ENCODE results near the gene RHOB.
A peak's percentile ranks its signal among the peaks of the same experiment; 100 is the strongest.

Gene RHOB

DNA sequence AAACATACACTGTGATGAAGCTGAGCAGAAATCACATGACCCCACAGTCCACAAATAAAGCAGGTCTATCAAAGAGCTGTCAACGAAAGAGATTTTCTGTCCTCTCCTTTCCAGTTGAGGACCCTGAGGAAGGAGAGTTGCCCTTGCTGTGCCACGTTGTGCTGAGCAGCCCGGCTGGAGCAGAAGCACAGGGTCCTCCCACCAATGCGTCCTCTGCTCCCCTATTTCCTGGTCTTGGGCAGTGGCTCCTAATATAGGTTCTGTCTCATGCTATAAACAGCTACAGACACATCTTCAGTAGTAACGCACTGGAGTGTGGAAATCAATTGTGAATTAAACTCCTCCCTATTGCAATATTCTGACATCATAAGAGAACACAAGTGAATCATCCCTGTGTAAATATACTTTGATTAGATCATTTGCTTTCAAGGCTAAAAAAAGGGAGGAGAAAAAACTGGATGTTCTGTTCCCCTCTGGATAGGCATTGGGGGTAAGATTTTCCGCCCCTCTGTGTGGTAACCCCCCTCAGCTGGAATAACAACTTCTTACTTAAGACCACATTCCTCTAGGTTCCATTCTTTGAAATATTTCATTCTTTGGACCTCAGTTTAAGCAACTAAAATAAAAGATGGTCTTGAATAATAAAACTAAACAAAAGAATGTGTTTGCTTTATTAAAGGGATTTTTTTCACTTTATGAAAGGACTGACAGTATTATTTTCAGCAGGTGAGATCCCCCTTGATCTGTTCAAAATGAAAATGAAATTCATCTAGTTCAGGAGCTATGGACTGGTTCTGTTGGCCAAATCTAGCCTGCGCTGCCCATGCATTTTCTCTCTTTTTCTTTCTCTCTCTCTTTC lies 8.3 kb upstream of the RHOB start:
- peaks cover 0 to 1% of the 10 kb centered on the region in 2 donors for H3K4me1 Mint-ChIP-seq
- H3K36me3 Mint-ChIP-seq: no peaks in the 10 kb centered on the region
- no peak overlapping the region for H3K4me3 Mint-ChIP-seq
- peaks cover 29% of the 10 kb centered on the region in 2 donors for H3K27me3 Mint-ChIP-seq
- no peaks in the 10 kb centered on the region for H3K9me3 Mint-ChIP-seq
- no peak overlapping the region for H3K27ac Mint-ChIP-seq
- DNase-seq (no peak), ATAC-seq (replicated peaks) (no peak)

DNA sequence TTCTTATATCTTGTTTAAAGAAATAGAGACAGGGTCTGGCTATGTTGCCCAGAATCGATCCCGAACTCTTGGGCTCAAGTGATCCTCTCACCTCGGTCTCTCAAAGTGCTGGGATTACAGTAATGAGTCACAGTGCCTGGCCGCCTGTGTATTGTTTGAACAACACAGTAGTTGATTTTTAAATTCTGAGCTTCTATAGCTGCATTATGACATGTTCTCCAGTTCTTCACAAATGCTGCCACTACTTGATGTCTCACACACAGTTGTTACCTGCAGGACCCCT lies 7.7 kb upstream of the RHOB start:
- H3K36me3 Mint-ChIP-seq: no peaks in the 10 kb centered on the region
- no peak overlapping the region for H3K4me3 Mint-ChIP-seq
- DNase-seq: no peak
- no peaks in the 10 kb centered on the region for H3K9me3 Mint-ChIP-seq
- ATAC-seq (replicated peaks): no peak
- H3K4me1 Mint-ChIP-seq: peaks cover 0 to 1% of the 10 kb centered on the region in 2 donors
- H3K27ac Mint-ChIP-seq: no peak overlapping the region
- H3K27me3 Mint-ChIP-seq: peaks cover 26 to 29% of the 10 kb centered on the region in 2 donors

DNA sequence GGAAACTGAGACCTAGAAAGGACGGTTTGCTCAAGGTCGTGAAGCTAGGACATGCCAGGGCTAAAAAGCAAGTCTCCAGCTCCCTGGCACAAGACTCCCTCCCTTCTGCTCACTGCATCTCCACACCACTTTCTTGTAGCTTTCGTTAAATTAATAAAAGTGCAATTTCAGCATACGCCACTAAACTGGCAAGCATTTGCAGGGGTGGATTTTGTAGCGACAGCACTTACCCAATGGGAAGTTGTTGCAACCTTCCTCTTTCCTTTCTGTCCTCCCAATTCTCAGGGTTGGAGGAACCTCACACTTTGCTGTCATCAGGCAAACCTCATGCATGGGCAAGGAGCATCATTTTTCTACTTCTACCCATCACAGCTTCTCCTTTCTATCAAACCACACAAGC lies 7.4 kb upstream of the RHOB start:
- Mint-ChIP-seq H3K36me3 (no peaks in the 10 kb centered on the region), H3K27ac (no peak overlapping the region), H3K9me3 (no peaks in the 10 kb centered on the region), H3K4me1 (peaks cover 0 to 1% of the 10 kb centered on the region in 2 donors), H3K27me3 (peaks cover 24 to 29% of the 10 kb centered on the region in 2 donors), H3K4me3 (no peak overlapping the region)
- ATAC-seq (replicated peaks) (no peak), DNase-seq (no peak)

DNA sequence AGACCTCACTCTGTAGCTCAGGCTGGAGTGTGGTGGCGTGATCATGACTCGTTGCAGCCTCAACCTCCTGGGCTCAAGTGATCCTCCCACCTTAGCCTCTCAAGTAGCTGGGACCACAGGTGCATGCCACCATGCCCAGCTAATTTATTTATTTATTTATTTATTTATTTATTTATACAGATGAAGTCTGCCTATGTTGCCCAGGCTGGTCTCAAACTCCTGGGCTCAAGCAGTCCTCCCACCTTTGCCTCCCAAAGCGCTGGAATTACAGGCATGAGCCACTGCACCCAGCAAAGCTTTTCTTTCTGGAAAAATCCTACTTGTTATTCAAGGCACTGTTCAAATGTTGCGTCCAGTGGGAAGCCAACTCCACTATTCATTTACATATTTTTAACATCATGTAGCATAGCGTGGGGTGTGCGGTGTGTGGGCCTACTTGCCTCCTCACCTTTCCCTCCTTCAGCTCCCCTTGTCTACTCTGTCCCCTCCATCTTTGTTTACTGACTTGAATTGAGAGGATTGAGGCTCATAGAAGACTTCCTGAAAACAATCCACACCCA lies 6.8 kb upstream of the RHOB start:
- DNase-seq (no peak), ATAC-seq (replicated peaks) (no peak)
- H3K4me1 Mint-ChIP-seq: peaks cover 0 to 1% of the 10 kb centered on the region in 2 donors
- H3K4me3 Mint-ChIP-seq: no peak overlapping the region
- no peaks in the 10 kb centered on the region for H3K9me3 Mint-ChIP-seq
- no peak overlapping the region for H3K27ac Mint-ChIP-seq
- H3K36me3 Mint-ChIP-seq: no peaks in the 10 kb centered on the region
- peaks cover 25 to 26% of the 10 kb centered on the region in 2 donors for H3K27me3 Mint-ChIP-seq

DNA sequence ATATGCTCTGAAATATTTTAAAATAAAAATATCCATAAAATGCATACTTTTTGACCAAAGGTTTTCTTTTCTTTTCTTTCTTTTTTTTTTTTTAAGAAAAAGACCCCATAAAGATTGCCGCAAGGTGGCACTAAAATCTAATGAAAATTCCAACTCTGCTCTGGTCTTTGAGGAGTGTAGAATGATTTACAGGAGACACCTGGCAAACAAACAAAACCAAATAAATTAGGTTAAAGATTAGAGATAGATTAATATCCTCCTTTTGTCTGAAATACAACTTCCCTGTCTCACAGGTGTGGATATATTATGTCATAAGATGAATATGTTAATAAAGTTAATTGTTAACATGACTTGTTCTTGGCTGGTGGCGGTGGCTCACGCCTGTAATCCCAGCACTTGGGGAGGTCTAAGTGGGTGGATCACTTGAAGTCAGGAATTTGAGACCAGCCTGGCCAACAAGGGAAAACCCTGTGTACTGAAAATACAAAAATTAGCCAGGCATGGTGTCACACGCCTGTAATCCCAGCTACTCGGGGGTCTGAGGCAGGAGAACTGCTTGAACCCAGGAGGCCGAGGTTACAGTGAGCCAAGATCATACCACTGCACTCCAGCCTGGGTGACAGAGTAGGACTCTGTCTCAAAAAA lies 3.5 kb upstream of the RHOB start:
- peaks cover 5 to 20% of the 10 kb centered on the region in 2 donors for H3K27me3 Mint-ChIP-seq
- ATAC-seq (replicated peaks) (no peak), DNase-seq (no peak)
- no peak overlapping the region for H3K27ac Mint-ChIP-seq
- peaks cover 0 to 4% of the 10 kb centered on the region in 2 donors for H3K36me3 Mint-ChIP-seq
- H3K4me1 Mint-ChIP-seq: peaks cover 8 to 10% of the 10 kb centered on the region in 2 donors
- H3K4me3 Mint-ChIP-seq: no peak overlapping the region
- no peaks in the 10 kb centered on the region for H3K9me3 Mint-ChIP-seq

DNA sequence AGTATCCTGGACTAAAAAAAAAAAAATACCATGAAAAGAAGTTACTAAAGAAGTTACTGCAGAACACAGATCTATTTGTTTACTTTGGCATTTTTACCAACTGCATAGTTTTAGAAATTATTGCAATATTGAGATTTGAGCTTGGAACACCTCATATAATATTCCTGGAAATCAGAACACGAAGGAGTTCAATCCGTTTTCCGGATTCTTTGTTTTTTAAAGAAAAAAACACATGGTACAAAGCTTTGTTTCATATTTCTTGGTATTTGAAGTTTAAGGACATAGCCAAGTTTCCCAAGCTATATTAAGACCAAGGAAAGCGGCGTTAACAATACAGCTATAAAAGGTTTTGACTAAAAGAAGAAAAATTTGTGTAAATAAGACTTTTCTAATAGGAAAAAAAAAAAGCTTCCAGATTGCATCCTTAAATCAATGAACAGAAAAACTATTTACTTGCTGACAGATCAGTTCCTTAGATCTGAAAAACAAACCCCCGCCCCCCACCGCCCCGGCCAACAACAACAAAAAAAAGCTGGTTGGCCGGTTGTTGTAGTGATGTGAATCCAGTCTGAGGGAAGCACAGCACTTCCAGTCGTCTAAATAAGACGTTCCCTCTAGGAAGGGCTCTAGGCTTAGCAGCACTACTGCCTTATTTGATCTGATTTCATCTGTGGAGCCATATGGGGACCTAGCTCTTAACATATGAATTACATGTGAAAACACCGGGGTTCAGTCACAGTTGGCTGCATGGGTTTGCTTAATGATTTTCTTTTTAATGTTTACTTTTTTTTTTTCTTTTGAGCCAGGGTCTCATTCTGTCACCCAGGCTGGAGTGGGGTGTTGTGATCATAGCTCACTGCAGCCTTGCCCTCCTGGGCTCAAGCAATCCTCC lies 2.5 kb upstream of the RHOB start:
- H3K9me3 Mint-ChIP-seq: no peaks in the 10 kb centered on the region
- peaks cover 0 to 4% of the 10 kb centered on the region in 2 donors for H3K36me3 Mint-ChIP-seq
- H3K27me3 Mint-ChIP-seq: peaks cover 5 to 15% of the 10 kb centered on the region in 2 donors
- peaks cover 8 to 11% of the 10 kb centered on the region in 2 donors for H3K4me1 Mint-ChIP-seq
- no peak overlapping the region for H3K27ac Mint-ChIP-seq
- ATAC-seq (replicated peaks) (no peak), DNase-seq (no peak)
- H3K4me3 Mint-ChIP-seq: no peak overlapping the region

DNA sequence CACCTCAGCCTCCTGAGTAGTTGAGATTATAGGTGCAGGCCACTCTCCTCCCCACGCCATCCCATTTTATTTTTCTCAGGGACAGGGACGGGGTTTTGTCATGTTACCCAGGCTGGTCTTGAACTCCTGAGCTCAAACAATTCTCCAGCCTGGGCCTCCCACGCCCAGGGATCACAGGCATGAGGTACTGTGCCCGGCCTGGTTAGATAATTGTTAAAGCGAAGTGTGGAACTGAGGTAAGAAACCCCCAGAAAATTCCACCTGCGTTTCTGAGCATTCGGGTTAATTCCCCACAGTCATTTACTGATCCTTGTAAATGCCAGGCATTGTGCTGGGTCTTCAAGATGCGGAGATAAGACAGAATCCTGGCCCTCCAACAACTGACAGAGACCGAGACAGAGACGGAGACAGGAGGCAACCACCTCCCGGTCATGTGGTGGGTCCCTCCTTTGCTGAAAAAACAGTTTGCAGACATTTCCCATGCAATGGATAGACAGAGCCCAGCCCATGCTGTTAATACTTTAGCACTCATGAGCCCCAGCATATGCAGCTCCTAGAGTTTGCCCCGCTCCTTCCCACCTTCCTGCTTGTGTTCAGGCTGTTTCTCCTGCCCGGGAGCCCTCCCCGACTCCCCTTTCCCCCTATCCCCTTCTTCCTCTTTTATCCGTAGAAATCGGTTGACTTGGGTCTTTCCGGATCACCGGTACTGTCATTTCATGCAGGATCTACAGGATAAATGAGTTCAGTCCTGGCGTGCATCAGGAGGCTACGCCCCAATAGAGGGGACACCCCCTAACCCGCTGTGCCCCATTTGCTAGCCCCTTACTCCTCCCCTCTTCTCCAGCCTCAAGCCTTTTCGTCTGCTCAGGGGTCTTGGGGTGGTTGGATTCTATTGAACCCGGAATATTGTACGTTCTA lies 1.6 kb upstream of the RHOB start:
- Mint-ChIP-seq H3K4me1 (peaks cover 8 to 13% of the 10 kb centered on the region in 2 donors), H3K4me3 (no peak overlapping the region), H3K27me3 (peaks cover 0 to 13% of the 10 kb centered on the region in 2 donors), H3K36me3 (peaks cover 0 to 8% of the 10 kb centered on the region in 2 donors), H3K9me3 (no peaks in the 10 kb centered on the region), H3K27ac (peak overlapping the region; percentile 59)
- no peak for DNase-seq
- no peak for ATAC-seq (replicated peaks)

DNA sequence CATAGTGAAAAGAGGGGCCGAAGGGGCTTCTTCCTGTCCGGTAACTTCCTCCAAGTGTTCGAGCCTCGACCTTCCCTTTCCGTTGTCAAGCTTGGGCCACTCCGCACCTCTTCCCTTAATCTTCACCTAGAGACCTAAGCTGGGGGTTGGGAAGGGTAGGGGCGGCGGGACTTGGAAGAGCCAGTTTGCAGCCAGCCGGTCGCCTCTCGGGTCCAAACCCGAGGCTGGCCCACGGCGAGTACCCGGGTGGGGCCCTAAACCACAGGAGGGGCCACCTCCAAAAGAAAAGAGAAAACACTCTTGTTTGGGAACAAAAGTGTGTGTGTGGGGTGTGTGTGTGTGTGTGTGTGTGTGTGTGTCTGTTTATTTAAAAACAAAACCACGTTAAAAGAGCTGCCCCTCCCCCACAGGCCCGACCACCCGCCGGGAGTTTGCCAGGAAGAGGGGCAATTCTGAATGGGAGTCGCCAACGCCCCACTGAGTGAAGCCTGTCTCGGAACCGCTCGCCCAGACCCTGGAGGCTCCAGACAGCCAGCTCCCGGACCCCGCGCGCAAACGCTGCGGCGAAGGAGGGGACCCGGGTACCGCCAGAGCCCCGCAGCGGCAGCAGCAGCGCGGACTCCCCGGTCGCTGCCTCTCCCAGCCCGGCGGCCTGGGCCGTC lies 488 bp upstream of the RHOB start:
- H3K36me3 Mint-ChIP-seq: peaks cover 0 to 8% of the 10 kb centered on the region in 2 donors
- DNase-seq (no peak), ATAC-seq (replicated peaks) (no peak)
- H3K27ac Mint-ChIP-seq: peak overlapping the region; percentile 94
- H3K4me1 Mint-ChIP-seq: peaks cover 8 to 13% of the 10 kb centered on the region in 2 donors
- peaks cover 0 to 10% of the 10 kb centered on the region in 2 donors for H3K27me3 Mint-ChIP-seq
- H3K4me3 Mint-ChIP-seq: peak overlapping the region; percentile 81 to 85
- no peaks in the 10 kb centered on the region for H3K9me3 Mint-ChIP-seq

DNA sequence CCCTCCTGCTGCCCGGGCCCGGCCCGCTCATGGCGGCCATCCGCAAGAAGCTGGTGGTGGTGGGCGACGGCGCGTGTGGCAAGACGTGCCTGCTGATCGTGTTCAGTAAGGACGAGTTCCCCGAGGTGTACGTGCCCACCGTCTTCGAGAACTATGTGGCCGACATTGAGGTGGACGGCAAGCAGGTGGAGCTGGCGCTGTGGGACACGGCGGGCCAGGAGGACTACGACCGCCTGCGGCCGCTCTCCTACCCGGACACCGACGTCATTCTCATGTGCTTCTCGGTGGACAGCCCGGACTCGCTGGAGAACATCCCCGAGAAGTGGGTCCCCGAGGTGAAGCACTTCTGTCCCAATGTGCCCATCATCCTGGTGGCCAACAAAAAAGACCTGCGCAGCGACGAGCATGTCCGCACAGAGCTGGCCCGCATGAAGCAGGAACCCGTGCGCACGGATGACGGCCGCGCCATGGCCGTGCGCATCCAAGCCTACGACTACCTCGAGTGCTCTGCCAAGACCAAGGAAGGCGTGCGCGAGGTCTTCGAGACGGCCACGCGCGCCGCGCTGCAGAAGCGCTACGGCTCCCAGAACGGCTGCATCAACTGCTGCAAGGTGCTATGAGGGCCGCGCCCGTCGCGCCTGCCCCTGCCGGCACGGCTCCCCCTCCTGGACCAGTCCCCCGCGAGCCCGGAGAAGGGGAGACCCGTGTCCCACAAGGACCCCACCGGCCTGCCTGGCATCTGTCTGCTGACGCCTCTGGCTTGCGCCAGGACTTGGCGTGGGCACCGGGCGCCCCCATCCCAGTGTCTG lies 767 bp downstream of the RHOB start:
- Mint-ChIP-seq H3K4me3 (peak overlapping the region; percentile 81 to 85), H3K4me1 (peaks cover 8 to 13% of the 10 kb centered on the region in 2 donors), H3K36me3 (peaks cover 0 to 8% of the 10 kb centered on the region in 2 donors), H3K27me3 (peaks cover 0 to 10% of the 10 kb centered on the region in 2 donors), H3K9me3 (no peaks in the 10 kb centered on the region), H3K27ac (peak overlapping the region; percentile 81)
- DNase-seq (peak; percentile 23), ATAC-seq (replicated peaks) (peak in 1 of 2 donors; percentile 15)

DNA sequence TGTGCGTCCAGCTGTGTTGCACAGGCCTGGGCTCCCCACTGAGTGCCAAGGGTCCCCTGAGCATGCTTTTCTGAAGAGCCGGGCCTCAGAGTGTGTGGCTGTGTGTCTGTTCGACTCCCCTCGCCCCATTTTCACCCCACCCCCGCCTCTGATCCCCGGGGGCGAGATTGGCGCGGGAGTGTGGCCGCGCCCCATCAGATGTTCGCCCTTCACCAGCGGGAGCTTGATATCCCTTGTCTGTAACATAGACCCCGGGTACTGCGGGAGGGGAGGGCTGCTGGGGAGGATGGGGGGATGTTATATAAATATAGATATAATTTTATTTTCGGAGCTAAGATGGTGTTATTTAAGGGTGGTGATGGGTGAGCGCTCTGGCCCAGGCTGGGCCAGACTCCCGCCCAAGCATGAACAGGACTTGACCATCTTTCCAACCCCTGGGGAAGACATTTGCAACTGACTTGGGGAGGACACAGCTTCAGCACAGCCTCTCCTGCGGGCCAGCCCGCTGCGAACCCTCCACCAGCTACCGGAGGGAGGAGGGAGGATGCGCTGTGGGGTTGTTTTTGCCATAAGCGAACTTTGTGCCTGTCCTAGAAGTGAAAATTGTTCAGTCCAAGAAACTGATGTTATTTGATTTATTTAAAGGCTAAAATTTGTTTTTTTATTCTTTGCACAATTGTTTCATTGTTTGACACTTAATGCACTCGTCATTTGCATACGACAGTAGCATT lies 1.5 kb downstream of the RHOB start:
- H3K27ac Mint-ChIP-seq: no peak overlapping the region
- no peaks in the 10 kb centered on the region for H3K9me3 Mint-ChIP-seq
- peaks cover 0 to 8% of the 10 kb centered on the region in 2 donors for H3K36me3 Mint-ChIP-seq
- peaks cover 13% of the 10 kb centered on the region in 2 donors for H3K4me1 Mint-ChIP-seq
- ATAC-seq (replicated peaks) (no peak), DNase-seq (no peak)
- peak overlapping the region; percentile 81 to 85 for H3K4me3 Mint-ChIP-seq
- H3K27me3 Mint-ChIP-seq: peaks cover 7 to 15% of the 10 kb centered on the region in 2 donors

DNA sequence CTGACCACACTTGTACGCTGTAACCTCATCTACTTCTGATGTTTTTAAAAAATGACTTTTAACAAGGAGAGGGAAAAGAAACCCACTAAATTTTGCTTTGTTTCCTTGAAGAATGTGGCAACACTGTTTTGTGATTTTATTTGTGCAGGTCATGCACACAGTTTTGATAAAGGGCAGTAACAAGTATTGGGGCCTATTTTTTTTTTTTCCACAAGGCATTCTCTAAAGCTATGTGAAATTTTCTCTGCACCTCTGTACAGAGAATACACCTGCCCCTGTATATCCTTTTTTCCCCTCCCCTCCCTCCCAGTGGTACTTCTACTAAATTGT lies 2.1 kb downstream of the RHOB start:
- DNase-seq: no peak
- Mint-ChIP-seq H3K36me3 (peaks cover 0 to 8% of the 10 kb centered on the region in 2 donors), H3K27ac (no peak overlapping the region), H3K9me3 (no peaks in the 10 kb centered on the region), H3K4me3 (no peak overlapping the region), H3K27me3 (peaks cover 9 to 16% of the 10 kb centered on the region in 2 donors), H3K4me1 (peaks cover 13 to 14% of the 10 kb centered on the region in 2 donors)
- no peak for ATAC-seq (replicated peaks)

Measured in stimulated activated naive B cell treated with anti-CD40 and anti-IgM and Interleukin-4, amounts not matched to agents 10 μg/mL and 1 μg/mL and 100 μg/mL, for 72 hours (primary cell).